Tibial nerve (tissue), 4 donors: ENCODE measurements around the gene ULK3.

Source experiments
- EP300 ChIP-seq, 2 donors: sonication (generic); formaldehyde crosslinking; IDR thresholded peaks; one replicate each; pipeline ENCODE4 v1.6.1; 2017; ENCODE audit warnings: antibody characterized with exemption in 2 of 2, mild to moderate bottlenecking in 1 of 2
- POLR2A ChIP-seq, 2 donors: fragments of 450-650 bp; IDR thresholded peaks; one replicate each; pipeline ENCODE4 v1.6.1; 2017; ENCODE audit warnings: antibody characterized with exemption in 2 of 2, mild to moderate bottlenecking in 2 of 2, moderate library complexity in 2 of 2
- TF ChIP-seq, protein P1 (sequence below), 5 experiments: fragments of 200-600 bp in 3 of 5; fragments of 450-650 bp in 2 of 5; sonication (generic) in 3 of 5; IDR thresholded peaks; one replicate each; pipeline ENCODE4 v1.5.1; 2016 to 2019; ENCODE audit warnings: antibody characterized with exemption in 5 of 5, mild to moderate bottlenecking in 3 of 5, moderate library complexity in 2 of 5

GRCh38 chr15:74791007-74791406 lies 51.9 kb downstream of the ULK3 start:
- TF ChIP-seq, protein P1, sequence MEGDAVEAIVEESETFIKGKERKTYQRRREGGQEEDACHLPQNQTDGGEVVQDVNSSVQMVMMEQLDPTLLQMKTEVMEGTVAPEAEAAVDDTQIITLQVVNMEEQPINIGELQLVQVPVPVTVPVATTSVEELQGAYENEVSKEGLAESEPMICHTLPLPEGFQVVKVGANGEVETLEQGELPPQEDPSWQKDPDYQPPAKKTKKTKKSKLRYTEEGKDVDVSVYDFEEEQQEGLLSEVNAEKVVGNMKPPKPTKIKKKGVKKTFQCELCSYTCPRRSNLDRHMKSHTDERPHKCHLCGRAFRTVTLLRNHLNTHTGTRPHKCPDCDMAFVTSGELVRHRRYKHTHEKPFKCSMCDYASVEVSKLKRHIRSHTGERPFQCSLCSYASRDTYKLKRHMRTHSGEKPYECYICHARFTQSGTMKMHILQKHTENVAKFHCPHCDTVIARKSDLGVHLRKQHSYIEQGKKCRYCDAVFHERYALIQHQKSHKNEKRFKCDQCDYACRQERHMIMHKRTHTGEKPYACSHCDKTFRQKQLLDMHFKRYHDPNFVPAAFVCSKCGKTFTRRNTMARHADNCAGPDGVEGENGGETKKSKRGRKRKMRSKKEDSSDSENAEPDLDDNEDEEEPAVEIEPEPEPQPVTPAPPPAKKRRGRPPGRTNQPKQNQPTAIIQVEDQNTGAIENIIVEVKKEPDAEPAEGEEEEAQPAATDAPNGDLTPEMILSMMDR (IDR thresholded peaks at IDR 0.05), result no peak
- no peak for TF ChIP-seq POLR2A (IDR thresholded peaks at IDR 0.05)
- no peak for TF ChIP-seq EP300 (IDR thresholded peaks at IDR 0.05)
